ENCODE results near the gene ARHGAP4.

DNA sequence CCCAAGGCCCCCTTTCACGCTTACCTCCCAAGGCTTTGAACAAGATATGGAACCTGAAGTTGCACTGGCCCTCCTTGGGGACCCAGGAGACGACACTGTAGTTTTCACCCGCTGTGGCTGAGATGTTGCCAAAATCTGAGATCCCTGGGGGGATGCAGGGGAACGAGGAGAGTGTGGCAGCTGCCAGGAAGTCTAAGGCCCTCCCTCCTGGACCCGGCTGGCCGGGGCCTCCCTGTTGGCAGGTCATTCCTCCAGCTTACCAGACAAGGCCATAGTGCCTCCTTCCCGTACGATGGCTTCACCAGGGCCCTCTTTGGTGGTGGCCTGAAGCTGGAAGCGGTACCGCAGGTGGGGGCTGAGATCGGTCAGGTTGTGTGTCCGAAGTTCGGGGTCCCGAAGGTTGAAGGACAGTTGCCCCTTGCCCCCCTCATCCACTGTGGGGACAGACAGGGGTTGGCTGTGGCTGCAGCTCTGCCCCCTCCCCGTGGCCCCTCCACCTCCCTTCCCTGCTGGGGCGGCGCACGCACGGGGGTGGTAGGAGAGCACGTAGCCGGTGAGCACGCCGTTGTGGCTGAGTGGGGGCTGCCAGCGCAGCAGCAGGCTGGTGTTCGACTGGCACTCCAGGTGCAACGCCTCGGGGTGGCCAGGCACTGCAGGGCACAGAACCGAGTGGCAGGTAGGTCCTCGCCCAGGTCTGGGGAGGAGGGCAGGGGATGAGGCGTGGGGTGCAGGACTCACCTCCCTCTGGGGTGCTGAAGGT lies 61.3 kb downstream of the ARHGAP4 start:
- TF ChIP-seq, protein P1, sequence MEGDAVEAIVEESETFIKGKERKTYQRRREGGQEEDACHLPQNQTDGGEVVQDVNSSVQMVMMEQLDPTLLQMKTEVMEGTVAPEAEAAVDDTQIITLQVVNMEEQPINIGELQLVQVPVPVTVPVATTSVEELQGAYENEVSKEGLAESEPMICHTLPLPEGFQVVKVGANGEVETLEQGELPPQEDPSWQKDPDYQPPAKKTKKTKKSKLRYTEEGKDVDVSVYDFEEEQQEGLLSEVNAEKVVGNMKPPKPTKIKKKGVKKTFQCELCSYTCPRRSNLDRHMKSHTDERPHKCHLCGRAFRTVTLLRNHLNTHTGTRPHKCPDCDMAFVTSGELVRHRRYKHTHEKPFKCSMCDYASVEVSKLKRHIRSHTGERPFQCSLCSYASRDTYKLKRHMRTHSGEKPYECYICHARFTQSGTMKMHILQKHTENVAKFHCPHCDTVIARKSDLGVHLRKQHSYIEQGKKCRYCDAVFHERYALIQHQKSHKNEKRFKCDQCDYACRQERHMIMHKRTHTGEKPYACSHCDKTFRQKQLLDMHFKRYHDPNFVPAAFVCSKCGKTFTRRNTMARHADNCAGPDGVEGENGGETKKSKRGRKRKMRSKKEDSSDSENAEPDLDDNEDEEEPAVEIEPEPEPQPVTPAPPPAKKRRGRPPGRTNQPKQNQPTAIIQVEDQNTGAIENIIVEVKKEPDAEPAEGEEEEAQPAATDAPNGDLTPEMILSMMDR (IDR thresholded peaks at IDR 0.05; ENCODE audit: low read length): no peak
- TF ChIP-seq EZH2 (IDR thresholded peaks at IDR 0.05; ENCODE audit: borderline replicate concordance, low read length): no peak
